Right renal cortex interstitium (tissue), 3 donors: Measurements from ENCODE around the gene BAHD1. TPM values are rescaled to one million over a fixed set of nuclear protein-coding genes. Genes with fewer than 3 reads are reported as not detected.

ENCODE experiments used
- DNase-seq, 3 donors: peaks; one replicate each; pipeline ENCODE4 v3.0.0-alpha.2; 2013; ENCODE audit warnings: low read depth in 3 of 3, low spot score in 2 of 3
- polyA plus RNA-seq, 3 donors: library from polyadenylated mRNA; unstranded; fragments of 120-200 nt; gene quantifications; one replicate each; pipeline ENCODE4 v1.2.1, GENCODE V29; 2013; ENCODE audit not compliant: insufficient read length in 3 of 3

BAHD1 gene
- polyA plus RNA-seq, 3 donors = 19.1 to 21.0 (median 19.6) TPM

DNA sequence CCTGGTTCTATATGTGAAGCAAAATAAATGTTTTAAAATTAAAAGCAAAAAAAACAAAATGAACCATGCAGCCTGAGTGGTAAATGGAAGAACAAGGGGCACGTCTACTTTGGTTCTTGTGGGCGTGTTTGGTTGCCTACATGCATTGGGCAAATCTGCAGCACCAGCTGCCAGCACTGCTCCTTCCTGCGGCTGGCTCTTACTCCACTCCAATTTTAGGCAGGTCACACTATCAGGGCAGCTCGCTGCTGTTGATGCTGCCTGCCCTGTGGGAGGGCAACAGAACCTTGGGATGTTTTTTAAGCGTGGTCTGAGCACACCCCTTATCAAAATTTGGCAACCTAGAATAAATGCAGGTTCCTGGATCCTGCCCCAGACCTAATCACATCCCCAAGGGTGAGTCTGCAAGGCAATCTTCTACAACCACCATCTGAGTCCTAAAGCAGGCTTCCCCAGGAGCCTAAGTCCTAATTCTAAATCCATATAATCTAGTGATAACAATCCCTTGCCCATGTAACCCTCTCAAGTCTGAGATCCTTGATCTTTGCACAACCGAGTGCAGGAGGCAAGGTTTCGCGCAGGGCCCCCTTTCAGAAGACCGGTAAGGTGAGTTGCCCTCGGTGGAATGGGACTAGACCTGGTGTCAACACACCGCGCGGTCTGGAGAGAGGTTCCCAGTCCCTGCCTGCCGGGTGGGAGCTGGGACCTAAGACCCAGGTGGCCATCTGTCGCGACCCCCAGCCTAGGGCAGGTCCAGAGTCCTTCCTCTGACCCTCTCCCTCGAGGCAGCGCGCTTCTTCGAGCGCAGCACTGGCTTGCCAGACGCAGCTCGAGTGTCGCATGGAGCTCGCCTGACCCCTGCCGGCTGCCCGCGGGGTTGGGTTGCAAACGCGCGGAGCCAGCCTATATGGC is 19.3 kb upstream of the BAHD1 start:
- no peak for DNase-seq

DNA sequence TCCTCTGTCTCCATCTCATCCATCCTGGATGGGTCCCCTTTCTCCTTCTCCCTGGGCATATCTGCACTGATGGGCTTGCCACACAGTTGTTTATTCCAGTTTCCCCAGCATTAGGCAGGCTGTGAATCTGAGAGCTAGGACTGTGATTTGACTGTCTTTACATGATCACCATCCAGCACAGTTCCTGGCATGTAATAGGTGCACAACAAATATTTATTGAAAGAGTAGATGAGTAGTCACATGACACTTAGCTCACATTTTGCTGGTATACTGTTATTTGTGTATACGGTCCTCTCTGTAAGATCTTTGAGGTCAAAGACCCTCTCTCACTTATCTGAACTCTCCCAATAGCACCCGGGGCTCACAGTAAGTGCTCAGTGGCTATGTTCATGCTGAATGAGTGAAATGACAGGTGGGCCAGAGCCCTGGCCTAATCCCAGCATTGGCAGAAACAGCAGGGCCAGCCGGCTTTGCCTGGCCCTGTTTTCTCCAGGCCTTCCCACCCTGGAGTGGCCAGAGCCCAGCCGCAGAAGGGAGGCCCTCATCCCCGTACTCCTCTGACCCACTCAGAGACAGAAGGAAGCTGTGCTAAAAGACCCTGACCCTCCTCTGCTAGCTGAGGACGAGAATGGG is 16.2 kb upstream of the BAHD1 start:
- no peak for DNase-seq

DNA sequence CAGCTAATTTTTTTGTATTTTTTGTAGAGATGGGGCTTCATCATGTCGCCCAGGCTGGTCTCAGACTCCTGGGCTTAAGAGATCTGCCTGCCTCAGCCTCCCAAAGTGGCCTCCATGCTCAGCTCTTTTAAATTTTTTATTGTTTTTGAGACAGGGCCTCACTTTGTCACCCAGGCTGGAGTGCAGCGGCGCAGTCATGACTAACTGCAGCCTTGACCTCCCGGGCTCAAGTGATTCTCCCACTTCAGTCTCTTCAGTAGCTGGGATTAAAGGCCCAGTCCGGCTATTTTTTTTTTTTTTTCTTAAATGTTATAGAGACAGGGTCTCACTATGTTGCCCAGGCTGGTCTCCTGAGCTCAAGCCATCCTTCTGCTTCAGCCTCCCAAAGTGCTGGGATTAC is 15.1 kb upstream of the BAHD1 start:
- DNase-seq = no peak

DNA sequence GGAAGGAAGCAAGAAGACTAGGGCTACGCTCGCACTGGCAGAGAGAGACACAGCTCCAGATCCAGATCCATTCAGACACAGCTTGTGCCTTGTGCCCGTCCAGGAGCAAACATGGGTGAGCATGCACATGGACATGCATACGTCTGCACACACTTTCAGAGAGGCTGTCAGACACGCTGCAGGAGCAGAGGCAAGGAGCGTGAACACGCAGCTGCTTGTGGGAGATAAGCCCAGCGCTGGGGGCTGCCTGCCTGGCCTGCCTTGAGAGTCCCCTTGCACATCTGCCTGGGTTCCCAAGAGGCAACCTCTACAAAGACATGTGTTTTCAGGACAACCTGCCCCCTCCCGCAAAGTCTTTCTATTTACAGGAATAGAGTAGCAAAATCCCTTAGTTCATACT is 13.6 kb upstream of the BAHD1 start:
- DNase-seq = no peak

DNA sequence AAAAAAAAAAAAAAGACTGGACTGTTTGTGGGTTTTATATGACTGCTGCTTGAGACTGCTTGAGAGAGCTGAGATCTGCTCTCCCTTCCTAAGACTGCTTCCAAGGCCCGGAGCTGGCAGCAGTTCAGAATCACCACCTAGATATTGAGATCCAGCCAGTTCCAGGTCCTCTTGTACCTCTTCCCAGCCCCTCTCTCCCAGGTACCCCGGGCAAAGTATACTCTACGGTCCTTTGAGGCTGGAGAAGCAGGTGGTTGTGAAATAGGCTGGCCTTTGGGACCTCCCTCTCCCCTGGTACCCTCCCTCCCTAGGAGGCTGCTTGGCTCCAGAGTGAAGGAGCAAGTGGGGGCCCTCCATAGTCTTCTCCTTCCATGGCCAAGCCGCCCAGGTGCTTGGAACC is 12.6 kb upstream of the BAHD1 start:
- DNase-seq = no peak

DNA sequence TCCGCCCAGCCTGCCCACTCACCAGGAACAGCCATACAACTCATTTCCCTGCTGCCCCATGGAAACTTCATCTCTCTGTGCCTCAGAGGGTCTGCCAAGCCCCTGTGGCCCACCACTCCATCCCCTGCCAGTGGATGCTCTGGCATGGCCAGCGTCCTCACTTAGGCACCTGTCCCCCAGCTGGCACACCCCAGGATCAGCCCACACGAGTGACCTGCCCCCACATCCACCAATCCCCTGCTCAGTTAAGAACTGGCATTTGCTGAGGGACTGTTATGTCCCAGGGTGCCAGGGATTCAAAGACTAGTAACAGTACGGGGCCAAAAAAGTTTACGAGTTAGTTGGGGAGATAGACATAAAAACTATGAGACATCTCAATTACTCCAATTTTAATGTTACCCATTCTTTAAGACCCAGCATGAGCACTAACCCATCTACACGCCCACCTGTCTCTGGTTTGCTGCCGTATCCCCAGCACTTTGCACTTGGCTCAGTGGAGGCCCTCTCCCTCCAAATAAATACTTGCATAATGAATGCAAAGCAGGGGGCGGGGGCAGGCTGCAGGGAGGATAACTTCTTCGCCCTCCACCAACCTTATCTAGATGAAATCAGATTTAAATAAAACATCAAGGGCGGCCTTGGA is 11.6 kb upstream of the BAHD1 start:
- no peak for DNase-seq

DNA sequence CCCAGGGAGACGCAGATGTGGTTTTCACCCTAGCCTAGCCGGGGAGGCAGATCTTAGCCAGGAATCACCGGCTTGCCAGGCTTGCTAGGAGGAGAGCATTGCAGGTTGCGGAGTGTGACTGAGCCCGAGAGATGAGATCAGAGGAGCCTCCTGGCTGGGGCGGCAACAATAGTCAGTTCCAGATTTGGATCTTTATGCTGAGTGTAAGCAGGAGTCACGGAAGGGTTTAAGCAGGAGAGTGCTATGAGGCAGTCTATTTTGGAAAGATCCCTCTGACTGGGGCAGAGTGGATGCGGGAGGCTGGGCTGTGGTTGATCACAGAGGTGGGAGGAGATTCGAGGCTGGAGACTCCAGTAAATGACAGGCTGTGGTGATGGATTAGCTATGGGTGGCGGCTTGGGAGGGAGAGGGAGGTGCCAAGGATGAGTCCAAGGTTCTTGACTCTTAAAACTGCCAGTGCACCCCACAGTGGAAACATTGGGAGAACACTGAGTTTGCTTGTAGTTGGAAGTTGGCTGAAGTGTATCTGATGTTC is 10.4 kb upstream of the BAHD1 start:
- DNase-seq = no peak

DNA sequence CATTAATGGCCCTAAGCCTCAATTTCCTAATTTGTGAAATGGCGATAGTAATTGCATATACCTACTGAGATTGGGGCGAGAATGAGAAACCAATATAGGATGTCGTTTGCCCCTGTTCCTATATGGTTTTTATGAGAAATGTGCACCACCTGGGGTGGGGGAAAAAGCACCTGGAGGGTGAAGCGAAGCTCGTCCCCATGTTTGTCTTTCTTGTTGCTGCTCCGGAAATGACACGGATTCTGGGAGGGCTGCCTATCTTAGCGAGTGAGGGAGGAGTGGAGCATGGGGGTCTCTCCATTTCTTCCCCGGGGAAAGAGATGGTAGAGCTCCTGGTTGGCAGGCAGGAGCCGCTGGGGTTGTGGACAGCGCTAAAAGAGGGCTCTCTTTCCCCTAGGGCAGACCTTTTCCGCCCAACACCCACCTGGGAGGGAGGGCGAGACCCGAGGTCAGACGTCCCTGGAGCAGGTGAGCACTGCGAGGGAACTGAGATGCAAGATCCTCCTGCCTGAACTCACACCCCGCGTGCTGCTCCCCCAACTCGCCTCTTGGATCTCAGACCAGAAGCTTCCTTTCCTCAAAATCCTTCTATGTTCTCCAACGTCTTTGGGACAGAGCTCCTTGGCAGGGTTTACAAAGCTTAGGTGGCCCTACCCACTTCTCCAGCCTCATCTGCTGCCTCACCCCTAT is 5.6 kb upstream of the BAHD1 start:
- no peak for DNase-seq

DNA sequence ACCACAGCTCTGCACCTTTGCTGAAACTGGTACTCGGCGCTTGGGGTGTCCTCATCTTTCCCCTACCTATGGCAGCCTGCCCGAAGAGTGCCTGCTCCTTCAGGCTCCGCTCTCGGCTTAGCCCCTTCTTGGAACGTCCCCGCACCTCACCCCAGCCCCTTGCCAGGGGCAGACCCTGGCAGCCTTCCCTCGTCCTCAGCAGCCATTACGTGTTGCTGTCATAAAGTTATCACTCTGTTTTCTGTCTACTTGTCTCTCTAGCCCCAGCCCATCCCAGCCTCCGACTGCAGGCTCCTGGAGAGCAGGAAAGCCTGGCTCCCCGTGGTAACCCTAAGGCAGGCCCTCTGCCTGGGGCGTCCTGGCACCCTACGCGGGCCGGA is 5.1 kb upstream of the BAHD1 start:
- DNase-seq = no peak

DNA sequence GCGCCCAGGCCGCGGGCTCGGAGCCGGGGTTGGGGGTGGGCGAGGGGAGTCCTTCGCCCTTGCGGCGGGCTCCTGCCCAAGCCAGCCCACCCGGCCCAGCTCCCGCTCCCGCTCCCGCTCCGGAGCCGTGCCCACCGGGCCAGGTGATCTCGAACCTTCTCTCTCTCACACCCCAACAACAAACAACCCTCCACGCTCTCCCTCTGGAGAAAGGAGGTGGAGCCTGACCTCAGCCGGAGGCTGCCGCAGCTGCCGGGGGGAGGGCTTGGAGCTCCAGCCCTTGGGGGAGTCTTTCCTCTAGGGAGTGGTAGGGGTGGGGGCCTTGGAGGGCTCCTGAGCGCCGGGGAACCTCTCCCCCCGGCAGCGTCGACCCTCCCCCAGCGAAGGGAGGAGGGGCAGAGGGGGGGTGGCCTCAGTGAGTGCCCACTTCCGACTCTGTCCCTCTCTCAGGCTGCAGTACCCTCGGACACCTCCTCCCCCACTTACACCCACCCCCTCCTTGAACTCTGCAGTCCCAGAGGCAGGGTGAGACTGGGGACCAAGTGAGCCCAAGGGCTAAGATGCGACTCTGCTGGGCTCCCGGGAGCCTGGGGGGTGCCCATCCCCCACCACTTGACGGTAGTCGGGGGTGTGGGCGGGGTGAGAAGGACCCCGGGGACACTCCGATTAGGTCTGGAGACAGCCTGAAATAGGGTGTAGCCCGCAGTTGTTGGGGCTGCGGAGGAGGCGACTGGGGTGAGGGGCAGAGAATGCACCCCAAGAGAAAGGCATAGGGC is 4.4 kb upstream of the BAHD1 start:
- DNase-seq = no peak

DNA sequence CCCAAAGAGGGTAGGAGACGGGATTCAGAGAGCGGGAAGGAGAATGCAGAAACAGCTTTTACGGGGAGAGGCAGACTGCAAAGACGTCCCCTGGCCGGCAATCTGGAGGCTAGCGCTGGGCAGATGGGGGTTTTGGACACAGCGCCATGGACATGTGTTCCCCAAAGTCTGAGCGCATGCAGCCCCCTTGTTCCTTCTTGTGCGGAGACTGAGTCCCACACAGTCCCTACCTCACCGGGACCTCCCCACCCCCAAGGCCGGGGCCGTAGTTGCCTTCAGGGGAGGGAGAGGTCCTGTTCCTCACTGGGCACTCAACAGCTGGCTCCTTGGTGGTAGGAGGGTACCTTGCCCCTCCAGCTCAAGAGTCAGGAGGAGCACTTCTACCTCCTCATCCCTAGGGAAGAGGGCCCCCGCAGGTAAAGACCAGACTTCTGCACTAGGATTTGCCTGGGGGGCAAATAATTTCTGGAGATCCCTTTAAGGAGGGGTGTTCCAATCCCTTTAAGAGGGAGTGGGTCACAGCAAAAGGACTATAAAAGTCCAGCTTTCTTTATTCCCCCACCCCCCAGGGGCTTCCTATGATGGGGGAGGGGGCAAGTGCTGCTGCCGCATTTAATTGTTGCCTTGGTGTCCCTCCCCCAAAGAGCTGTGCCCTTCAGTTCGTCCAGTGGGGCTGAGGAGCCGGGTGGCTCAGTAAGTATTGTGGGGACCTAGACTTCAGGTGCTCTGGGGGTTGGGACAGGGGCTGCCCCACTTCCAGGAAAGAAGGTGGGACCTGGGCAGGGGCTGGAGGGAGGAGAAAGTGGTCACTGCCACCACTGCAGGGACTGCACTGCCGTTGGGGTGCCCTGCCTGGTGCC is 3.6 kb upstream of the BAHD1 start:
- no peak for DNase-seq

DNA sequence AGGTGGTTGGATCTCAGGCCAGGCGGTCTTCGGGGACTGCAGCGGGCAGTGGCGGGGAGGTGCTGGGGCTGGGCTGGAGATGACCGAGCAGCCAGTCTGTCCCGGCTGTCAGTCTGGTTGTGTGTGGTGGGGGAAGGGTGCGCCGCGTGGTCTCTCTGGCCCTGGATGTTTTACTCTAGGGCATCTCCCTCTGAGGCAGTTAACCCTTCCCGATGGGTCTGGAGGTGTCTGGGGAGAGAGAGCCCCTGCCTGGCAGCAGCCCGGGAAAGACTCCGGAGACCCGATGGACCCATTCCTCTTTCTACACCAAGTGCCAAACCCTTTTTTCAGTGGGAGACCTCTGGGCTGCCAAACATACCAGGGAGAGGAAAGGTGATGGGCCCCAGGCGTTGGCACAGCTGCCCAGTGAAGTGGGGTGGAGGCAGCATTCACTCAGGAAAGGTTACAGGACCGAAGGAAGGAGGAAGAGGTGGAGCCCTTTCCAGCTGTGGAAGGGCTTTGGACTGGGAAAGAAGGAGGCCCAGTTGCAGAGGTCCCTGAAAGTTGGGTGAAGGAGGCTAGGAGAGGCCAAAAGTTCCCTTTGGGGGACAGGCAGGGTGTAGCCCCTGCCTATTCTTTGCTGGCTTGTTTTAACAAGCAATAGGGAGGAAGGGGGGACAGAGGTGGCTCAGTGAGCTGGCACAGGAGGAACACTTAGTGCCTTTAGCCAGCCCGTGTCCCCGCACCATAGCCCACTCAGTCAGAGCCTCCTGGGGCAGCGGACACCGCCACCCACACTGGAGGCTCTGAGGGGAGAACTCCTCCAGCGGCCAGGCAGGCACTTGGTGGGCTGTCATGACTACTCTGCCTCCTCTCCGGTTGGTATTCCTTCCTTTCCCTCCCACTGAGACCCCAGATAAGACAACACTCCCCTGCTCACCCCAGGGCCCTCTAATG is 2.7 kb upstream of the BAHD1 start:
- DNase-seq = no peak

DNA sequence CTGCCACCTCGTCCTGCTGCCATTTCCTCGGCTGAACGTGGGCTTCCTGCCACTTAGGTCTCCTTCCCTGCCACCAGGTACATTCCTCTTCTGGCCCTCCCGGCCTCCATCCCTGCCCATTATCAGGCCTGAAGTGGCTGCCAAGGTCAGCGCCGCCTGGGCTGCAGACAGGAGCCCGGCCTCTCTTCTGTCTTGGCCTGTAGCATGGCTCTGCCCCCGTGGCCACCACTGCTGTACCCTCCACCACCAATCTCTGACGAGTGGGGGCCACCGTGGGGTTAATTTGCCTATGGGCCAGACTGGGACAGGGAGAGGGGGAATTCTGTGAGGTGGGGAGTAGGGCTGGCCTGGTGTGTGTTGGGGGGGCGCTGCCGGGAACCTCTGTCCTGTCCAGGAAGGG is 2.0 kb upstream of the BAHD1 start:
- no peak for DNase-seq

DNA sequence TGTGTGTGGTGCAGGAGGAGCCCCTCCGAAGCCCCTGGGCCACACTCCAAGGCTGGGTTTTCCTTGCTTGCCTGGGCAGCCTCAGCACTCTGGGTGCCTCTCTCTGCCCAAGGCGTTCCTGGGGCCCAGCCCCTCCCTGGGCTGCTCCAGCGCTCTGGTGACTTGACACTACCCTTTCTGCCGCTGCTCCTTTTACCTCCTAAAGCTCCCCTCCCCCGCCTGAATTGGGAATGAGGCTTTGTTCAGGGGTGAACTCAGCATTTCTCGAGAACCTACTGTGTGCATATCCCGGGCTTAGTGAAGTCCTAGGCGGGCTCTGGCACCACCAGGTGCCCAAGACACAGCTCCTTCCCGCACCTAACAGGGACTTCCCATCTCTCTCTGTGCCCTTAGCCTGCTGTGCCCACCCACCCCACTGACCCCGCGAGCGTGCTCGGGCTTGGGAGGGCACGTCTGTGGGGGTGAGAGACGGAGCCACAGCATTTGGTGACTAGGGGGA is 1.2 kb upstream of the BAHD1 start:
- DNase-seq = no peak

DNA sequence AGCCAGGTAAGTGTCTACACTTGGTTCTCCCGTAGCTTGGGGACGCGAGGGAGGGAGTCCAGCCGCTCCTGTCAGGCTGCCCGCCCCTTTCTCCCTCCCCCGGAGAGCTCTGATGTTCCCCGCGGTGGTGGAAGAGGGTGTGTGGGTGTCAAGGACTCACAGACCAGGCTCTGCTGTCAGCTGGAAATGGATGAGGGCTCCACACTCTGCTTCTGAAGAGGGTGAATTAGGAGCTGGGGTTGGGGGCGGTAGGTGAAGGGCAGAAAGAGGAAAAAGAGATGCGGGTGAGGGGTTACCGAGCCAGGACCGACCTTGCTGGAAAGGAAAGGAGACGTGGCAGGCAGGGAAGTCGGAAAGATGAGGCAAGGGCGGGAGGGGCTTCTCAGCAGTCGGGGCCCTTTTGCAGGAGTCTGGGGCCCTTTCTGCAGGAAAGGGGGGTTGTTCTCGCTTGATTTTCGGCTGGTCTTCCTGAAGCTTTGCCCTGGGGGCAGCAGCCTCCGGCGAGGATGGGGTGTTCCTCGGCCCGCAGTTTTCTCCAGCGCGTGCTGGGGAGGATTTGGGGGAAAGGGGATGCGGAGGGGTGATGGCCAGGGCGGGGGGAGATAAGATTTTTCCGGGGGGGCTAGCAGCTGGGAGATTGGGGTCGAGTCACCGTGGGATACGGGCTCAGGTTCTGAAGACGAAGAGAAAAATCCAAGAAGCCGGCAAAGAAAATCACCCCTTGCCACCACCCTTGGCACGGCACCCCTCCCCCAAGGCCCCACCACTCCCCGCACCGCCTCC is 602 bp upstream of the BAHD1 start:
- DNase-seq = no peak

DNA sequence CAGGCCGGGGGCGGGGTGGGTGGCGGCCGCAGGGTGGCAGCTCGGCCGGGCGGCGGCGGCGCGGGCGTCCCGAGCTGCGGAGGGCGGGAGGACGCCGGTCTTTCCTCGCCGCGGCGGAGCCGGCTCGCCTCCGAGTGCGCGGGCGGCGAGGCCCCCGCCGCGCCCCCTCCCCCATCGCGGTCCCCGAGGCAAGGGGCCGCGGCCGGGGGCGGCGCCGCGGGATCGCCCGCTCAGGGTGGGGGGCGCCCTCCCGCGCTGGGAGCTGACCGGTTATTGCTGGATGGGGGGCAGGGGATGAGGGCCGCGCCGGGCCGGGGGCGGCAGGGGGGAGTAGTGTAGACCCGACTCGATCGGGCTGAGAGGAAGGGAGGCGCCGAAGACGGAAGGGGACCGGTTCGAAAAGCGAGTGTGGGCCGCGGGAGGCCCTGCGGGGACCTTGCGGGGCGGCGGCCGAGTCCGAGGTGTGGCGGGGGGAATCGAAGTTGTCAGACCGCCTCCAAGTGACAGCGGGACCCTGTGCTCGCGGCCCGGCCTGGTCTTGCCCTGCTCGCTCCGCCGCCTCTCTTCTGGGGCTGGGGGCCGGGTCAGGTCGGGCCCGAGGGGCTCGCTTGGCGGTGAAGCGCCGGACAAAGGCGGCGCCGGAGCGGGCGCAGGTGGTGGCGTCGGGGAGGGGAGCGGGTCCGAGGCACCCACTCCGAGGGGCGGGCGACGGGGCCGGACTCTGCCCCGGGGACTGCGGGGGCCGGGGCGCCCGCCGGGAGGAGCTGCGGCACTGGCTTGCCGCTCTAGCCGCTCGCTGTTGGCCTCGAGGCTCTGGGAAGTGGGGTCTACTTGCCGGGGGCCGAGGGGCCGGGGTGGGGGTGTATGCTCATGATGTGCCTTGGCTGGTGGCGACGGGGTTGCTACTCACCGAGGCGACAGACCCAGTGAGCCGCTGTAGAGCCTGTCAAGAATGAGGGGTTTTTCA is 1.1 kb downstream of the BAHD1 start:
- DNase-seq = no peak
